ENCODE measurements around the gene DPPA4.

- TF ChIP-seq CTCF (IDR thresholded peaks at IDR 0.05) (no peak), REST (IDR thresholded peaks at IDR 0.05; ENCODE audit: low read depth, low read length) (no peak), FOXM1 (IDR thresholded peaks at IDR 0.05; ENCODE audit: low read depth) (no peak), PBX3 (IDR thresholded peaks at IDR 0.05) (no peak), FOSL2 (IDR thresholded peaks at IDR 0.05; ENCODE audit: borderline replicate concordance, low read depth) (no peak), TAF1 (IDR thresholded peaks at IDR 0.05; ENCODE audit: borderline replicate concordance, low read depth, low read length) (no peak), JUND (IDR thresholded peaks at IDR 0.05) (no peak), MXI1 (IDR thresholded peaks at IDR 0.05; ENCODE audit: low read depth, low read length) (no peak), RAD21 (IDR thresholded peaks at IDR 0.05; ENCODE audit: low read length) (no peak), SMC3 (IDR thresholded peaks at IDR 0.05; ENCODE audit: low read depth, low read length) (no peak)
Observed at GRCh38 chr3:109337393-109337792, at the start of gene DPPA4.

Measured in SK-N-SH (cell line).